IMR-90 (cell line): Measurements from ENCODE around the gene PLXDC2. TPM values are rescaled to one million over a fixed set of nuclear protein-coding genes. Genes with fewer than 3 reads are reported as not detected.

Experiments used
- ATAC-seq: fragments of 200-7000 bp; cut with Tn5 transposase; 2 replicates; pipeline ENCODE4 v1.9.1; 2020; ENCODE audit warnings: low read depth, mild to moderate bottlenecking, moderate library complexity
- BruUV-seq: library from RNA; stranded (reverse); fragments of 400-500 nt; replicated peaks from 2 replicates; lab custom pipeline; 2021; lab: Mats Ljungman, UMichigan
- CTCF ChIA-PET: fragments of 300-600 bp; formaldehyde crosslinking; extraction: SDS; loops from one replicate; lab custom pipeline; 2021; ENCODE audit warnings: antibody characterized with exemption; lab: Yijun Ruan, JAX
- POLR2A ChIA-PET: fragments of 300-600 bp; sonication (Branson Sonifier 250); formaldehyde crosslinking; loops from one replicate; lab custom pipeline; 2022; ENCODE audit warnings: antibody characterized with exemption; ENCODE audit not compliant: unreplicated experiment; lab: Charles Lee
- DNase-seq: peaks from one replicate; pipeline ENCODE4 v3.0.0; 2013
- H2AFZ ChIP-seq: replicated peaks from 2 replicates; pipeline ENCODE3; 2013; ENCODE audit warnings: low read length, mild to moderate bottlenecking; ENCODE audit not compliant: poor library complexity
- H2AK5ac ChIP-seq: 2 replicates; pipeline ENCODE4 v1.6.1; 2013; ENCODE audit warnings: low read depth, low read length, inconsistent platforms
- H2AK9ac ChIP-seq: replicated peaks from 2 replicates; pipeline ENCODE3; 2013; ENCODE audit warnings: mild to moderate bottlenecking, low read depth, low read length, moderate library complexity; ENCODE audit not compliant: poor library complexity
- H2BK120ac ChIP-seq: 2 replicates; pipeline ENCODE4 v1.6.1; 2013; ENCODE audit warnings: low read depth, low read length, inconsistent platforms
- H2BK15ac ChIP-seq: 3 replicates; pipeline ENCODE4 v1.6.1; 2013; ENCODE audit warnings: low read depth, low read length, inconsistent platforms
- H2BK20ac ChIP-seq: 2 replicates; pipeline ENCODE4 v1.6.1; 2013; ENCODE audit warnings: low read depth, mild to moderate bottlenecking, inconsistent platforms, low read length, moderate library complexity
- H2BK5ac ChIP-seq: 2 replicates; pipeline ENCODE4 v1.6.1; 2013; ENCODE audit warnings: mild to moderate bottlenecking, low read depth, low read length, inconsistent platforms; ENCODE audit not compliant: poor library complexity, severe bottlenecking
- H3K14ac ChIP-seq: replicated peaks from 2 replicates; pipeline ENCODE4 v1.6.1; 2013; ENCODE audit warnings: low read depth, low read length, inconsistent platforms
- H3K18ac ChIP-seq: 2 replicates; pipeline ENCODE4 v1.6.1; 2013; ENCODE audit warnings: low read depth, low read length, control low read depth
- H3K23ac ChIP-seq: 2 replicates; pipeline ENCODE4 v1.6.1; 2013; ENCODE audit warnings: low read depth, low read length, inconsistent platforms
- H3K27ac ChIP-seq: 2 replicates; pipeline ENCODE4 v1.5.1; 2013; ENCODE audit warnings: mild to moderate bottlenecking, control low read depth, low read length; ENCODE audit not compliant: insufficient read depth
- H3K27me3 ChIP-seq: 2 replicates; pipeline ENCODE4 v1.6.1; 2013; ENCODE audit warnings: low read length; ENCODE audit not compliant: control insufficient read depth, insufficient read depth
- H3K36me3 ChIP-seq: 2 replicates; pipeline ENCODE4 v1.6.1; 2013; ENCODE audit warnings: low read length, mixed read lengths; ENCODE audit not compliant: control insufficient read depth, insufficient read depth
- H3K4ac ChIP-seq: 2 replicates; pipeline ENCODE4 v1.6.1; 2013; ENCODE audit warnings: low read depth, low read length, inconsistent platforms
- H3K4me1 ChIP-seq: 2 replicates; pipeline ENCODE4 v1.6.1; 2013; ENCODE audit warnings: low read length, mixed read lengths; ENCODE audit not compliant: control insufficient read depth, insufficient read depth
- H3K4me2 ChIP-seq: 2 replicates; pipeline ENCODE4 v1.6.1; 2013; ENCODE audit warnings: low read depth, mild to moderate bottlenecking, control low read depth, low read length, moderate library complexity
- H3K4me3 ChIP-seq: 2 replicates; pipeline ENCODE4 v1.5.1; 2013; ENCODE audit warnings: low read depth, mild to moderate bottlenecking, control low read depth, low read length, moderate library complexity; ENCODE audit not compliant: insufficient read depth
- H3K56ac ChIP-seq: 2 replicates; pipeline ENCODE4 v1.6.1; 2013; ENCODE audit warnings: low read length, inconsistent platforms; ENCODE audit not compliant: insufficient read depth; ENCODE audit errors: extremely low read depth
- H3K79me1 ChIP-seq, 2 experiments: 2 replicates each; pipeline ENCODE4 v1.6.1; 2013; ENCODE audit warnings: low read length in 2 of 2, inconsistent platforms in 1 of 2, low read depth in 1 of 2
- H3K9ac ChIP-seq: 2 replicates; pipeline ENCODE4 v1.6.1; 2013; ENCODE audit warnings: low read depth, low read length, control low read depth
- H3K9me1 ChIP-seq: 2 replicates; pipeline ENCODE4 v1.6.1; 2013; ENCODE audit warnings: low read length, inconsistent platforms; ENCODE audit not compliant: insufficient read depth
- H3K9me3 ChIP-seq: 2 replicates; pipeline ENCODE4 v1.6.1; 2013; ENCODE audit warnings: low read length; ENCODE audit not compliant: control insufficient read depth, insufficient read depth
- H4K20me1 ChIP-seq: 2 replicates; pipeline ENCODE4 v1.6.1; 2013; ENCODE audit warnings: low read length, inconsistent platforms; ENCODE audit not compliant: insufficient read depth
- H4K5ac ChIP-seq: 2 replicates; pipeline ENCODE4 v1.6.1; 2013; ENCODE audit warnings: mild to moderate bottlenecking, low read depth, low read length, control low read depth
- H4K8ac ChIP-seq, 2 experiments: 2 replicates each; pipeline ENCODE4 v1.6.1; 2013; ENCODE audit warnings: low read depth in 2 of 2, low read length in 2 of 2, control low read depth in 1 of 2, inconsistent platforms in 1 of 2
- H4K91ac ChIP-seq: 2 replicates; pipeline ENCODE4 v1.6.1; 2013; ENCODE audit warnings: low read depth, low read length, inconsistent platforms; ENCODE audit not compliant: insufficient read depth
- BHLHE40 ChIP-seq: fragments of 150-350 bp; IDR thresholded peaks from 2 replicates; pipeline ENCODE4 v1.6.1; 2016; ENCODE audit warnings: mild to moderate bottlenecking, low read depth, low read length
- CEBPB ChIP-seq: IDR thresholded peaks from 2 replicates; pipeline ENCODE4 v1.6.1; 2012; ENCODE audit warnings: low read depth, low read length, improper control_type of control experiment
- CTCF ChIP-seq: conservative IDR thresholded peaks from 2 replicates; pipeline ENCODE4 v1.5.1; 2012; ENCODE audit warnings: mild to moderate bottlenecking, low read depth, low read length, improper control_type of control experiment
- ELK1 ChIP-seq: fragments of 150-350 bp; IDR thresholded peaks from 2 replicates; pipeline ENCODE4 v1.6.1; 2016; ENCODE audit warnings: low read depth, mild to moderate bottlenecking, low read length, moderate library complexity, borderline replicate concordance
- MAFK ChIP-seq: IDR thresholded peaks from 2 replicates; pipeline ENCODE4 v1.6.1; 2012; ENCODE audit warnings: low read depth, low read length, improper control_type of control experiment
- MAZ ChIP-seq: IDR thresholded peaks from 2 replicates; pipeline ENCODE4 v1.6.1; 2012; ENCODE audit warnings: low read depth, mild to moderate bottlenecking, low read length, improper control_type of control experiment, moderate library complexity, borderline replicate concordance
- MXI1 ChIP-seq: IDR thresholded peaks from 2 replicates; pipeline ENCODE4 v1.6.1; 2012; ENCODE audit warnings: low read depth, mild to moderate bottlenecking, low read length, moderate library complexity, borderline replicate concordance
- NFE2L2 ChIP-seq: fragments of 150-350 bp; IDR thresholded peaks from 2 replicates; pipeline ENCODE4 v1.6.1; 2016; ENCODE audit warnings: low read depth, mild to moderate bottlenecking, low read length
- RAD21 ChIP-seq: IDR thresholded peaks from 2 replicates; pipeline ENCODE4 v1.6.1; 2012; ENCODE audit warnings: low read length, improper control_type of control experiment
- RCOR1 ChIP-seq: IDR thresholded peaks from 2 replicates; pipeline ENCODE4 v1.6.1; 2012; ENCODE audit warnings: mild to moderate bottlenecking, low read length, improper control_type of control experiment; ENCODE audit not compliant: insufficient replicate concordance
- RFX5 ChIP-seq: IDR thresholded peaks from 2 replicates; pipeline ENCODE4 v1.8.0; 2012; ENCODE audit warnings: low read depth, mild to moderate bottlenecking, low read length, moderate library complexity
- SMC3 ChIP-seq: fragments of 150-350 bp; IDR thresholded peaks from 2 replicates; pipeline ENCODE4 v1.6.1; 2016; ENCODE audit warnings: low read depth, mild to moderate bottlenecking, antibody characterized with exemption, low read length, moderate library complexity
- WGBS, 2 experiments: methylation state at CpG; one replicate each; pipeline versions ENCODE4 v1.1.5 to v1.1.7; 2013; ENCODE audit warnings: missing lambda C conversion rate in 2 of 2; ENCODE audit not compliant: insufficient read length in 1 of 2; ENCODE audit errors: extremely low coverage in 2 of 2; 5-methylcytosine and 5-hydroxymethylcytosine counted together
- dilution Hi-C: fragments of 300-500 bp; cut with HindIII; formaldehyde crosslinking; loops from one replicate; pipeline ENCODE4 v1.14.3; 2018; ENCODE audit warnings: low sequenced_read_pairs; ENCODE audit not compliant: unreplicated experiment
- in situ Hi-C: fragments of 300-500 bp; cut with MboI; formaldehyde crosslinking; loops from 3 replicates; pipeline ENCODE4 v1.14.3; 2019; ENCODE audit warnings: low sequenced_read_pairs, inconsistent platforms, mixed read lengths
- intact Hi-C: fragments of 100-400 bp; cut with micrococcal nuclease; formaldehyde crosslinking; loops from 2 replicates; pipeline ENCODE4 v1.10.0; 2022
- polyA plus RNA-seq, 3 experiments: library from polyadenylated mRNA; depleted of rRNA; stranded (reverse); fragments of >200 nt; gene quantifications; 2 replicates each; pipeline ENCODE4 v1.2.3, GENCODE V29; 2012; ENCODE audit warnings: low replicate concordance in 1 of 3
- total RNA-seq: library from RNA; depleted of rRNA; stranded (reverse); fragments of >200 nt; gene quantifications from 2 replicates; pipeline ENCODE4 v1.2.3, GENCODE V29; 2012

Gene PLXDC2
- total and polyA plus RNA-seq, 2 of the 4 experiments (the other 2 are of a cell fraction), result 3.2 to 6.1 TPM

- Histone ChIP-seq H3K9me3 (no peaks in the 10 kb centered on the region), H4K8ac (no peak overlapping the region), H3K79me1 (no peaks in the 10 kb centered on the region), H4K91ac (no peak overlapping the region), H2AK5ac (no peak overlapping the region), H3K14ac (no peak overlapping the region), H3K9ac (no peak overlapping the region), H2AK9ac (no peak overlapping the region), H3K4ac (no peak overlapping the region), H2AFZ (no peak overlapping the region), H2BK15ac (no peak overlapping the region), H3K56ac (no peak overlapping the region), H4K20me1 (no peaks in the 10 kb centered on the region), H3K4me3 (no peak overlapping the region), H3K36me3 (no peaks in the 10 kb centered on the region), H2BK5ac (no peak overlapping the region), H2BK20ac (no peak overlapping the region), H3K9me1 (no peaks in the 10 kb centered on the region), H4K5ac (no peak overlapping the region), H3K23ac (no peak overlapping the region), H3K27ac (no peak overlapping the region), H2BK120ac (no peak overlapping the region), H3K4me2 (no peak overlapping the region), H3K18ac (no peak overlapping the region), H3K27me3 (no peaks in the 10 kb centered on the region), H3K4me1 (no peaks in the 10 kb centered on the region)
- BruUV-seq, result no TSS peak
- DNase-seq (no peak), ATAC-seq (no peak)
- dilution Hi-C loops (no loop called here), intact Hi-C loops (no loop called here), in situ Hi-C loops (no loop called here)
- ChIA-PET POLR2A (no interaction called here), CTCF (no interaction called here)
- TF ChIP-seq SMC3 (no peak), RFX5 (no peak), NFE2L2 (no peak), MXI1 (no peak), RAD21 (no peak), ELK1 (no peak), MAFK (no peak), CEBPB (no peak), MAZ (no peak), BHLHE40 (no peak), CTCF (no peak), RCOR1 (no peak)
- WGBS, 2 experiments, result no CpG with 5 or more reads among the region's 1 CpG
Measured at GRCh38 chr10:19987931-19988330, 171.7 kb downstream of the PLXDC2 start.
